Gastrocnemius medialis (tissue), 4 donors: Measurements from ENCODE around the gene MYO1B. TPM values are rescaled to one million over a fixed set of nuclear protein-coding genes. Genes with fewer than 3 reads are reported as not detected.
"Not testable (repeated sequence)": the region's sequence is repeated elsewhere in the genome, so short reads cannot be mapped to it uniquely, and the experiment has no call there.

Source experiments
- ATAC-seq, 2 donors: fragments of 150-250 bp; one replicate each; pipeline ENCODE4 v1.9.1; 2016
- DNase-seq, 2 donors: peaks; one replicate each; pipeline ENCODE4 v3.0.0-alpha.2; 2019
- H3K27ac ChIP-seq, 4 donors: fragments of 200-600 bp; sonication (generic); 1 replicate in 1 of 4; 2 replicates in 3 of 4; pipeline ENCODE4 v1.5.1; 2016 to 2018; ENCODE audit warnings: mild to moderate bottlenecking in 2 of 4, moderate library complexity in 1 of 4
- H3K27me3 ChIP-seq, 3 donors: fragments of 200-600 bp; sonication (generic) in 2 of 3; 1 replicate in 1 of 3; 2 replicates in 2 of 3; pipeline versions ENCODE4 v1.5.1 to v1.6.0; 2016 to 2019; ENCODE audit warnings: mild to moderate bottlenecking in 1 of 3, moderate library complexity in 1 of 3
- H3K36me3 ChIP-seq, 2 donors: fragments of 200-600 bp; sonication (generic) in 1 of 2; one replicate each; pipeline ENCODE4 v1.5.1; 2017 to 2018
- H3K4me1 ChIP-seq, 2 donors: fragments of 200-600 bp; sonication (generic) in 1 of 2; one replicate each; pipeline ENCODE4 v1.5.1; 2016 to 2017; ENCODE audit warnings: mild to moderate bottlenecking in 2 of 2
- H3K4me3 ChIP-seq, 4 donors: fragments of 200-600 bp; sonication (generic) in 3 of 4; 1 replicate in 1 of 4; 2 replicates in 3 of 4; pipeline ENCODE4 v1.5.1; 2016 to 2019; ENCODE audit warnings: mild to moderate bottlenecking in 2 of 4
- H3K9me3 ChIP-seq, 3 donors: fragments of 200-600 bp; sonication (generic) in 2 of 3; 1 replicate in 1 of 3; 2 replicates in 2 of 3; pipeline ENCODE4 v1.5.1; 2016 to 2019
- CTCF ChIP-seq, 5 experiments: fragments of 450-650 bp in 3 of 5; fragments of 200-600 bp in 2 of 5; sonication (generic) in 2 of 5; IDR thresholded peaks in 4 of 5; conservative IDR thresholded peaks in 1 of 5; 1 replicate in 4 of 5; 2 replicates in 1 of 5; pipeline ENCODE4 v1.5.1; 2016 to 2019; ENCODE audit warnings: antibody characterized with exemption in 5 of 5, mild to moderate bottlenecking in 3 of 5, moderate library complexity in 3 of 5
- POLR2A ChIP-seq, 2 donors: fragments of 450-650 bp; IDR thresholded peaks; one replicate each; pipeline ENCODE4 v1.6.1; 2017; ENCODE audit warnings: antibody characterized with exemption in 2 of 2, mild to moderate bottlenecking in 2 of 2, moderate library complexity in 2 of 2
- in situ Hi-C, 4 donors: fragments of 200-750 bp; cut with MboI; loops; one replicate each; pipeline versions ENCODE4 v1.15.0 to v1.8.0; 2017; ENCODE audit warnings: low sequenced_read_pairs in 4 of 4
- intact Hi-C: fragments of 100-400 bp; cut with DNase I; formaldehyde crosslinking; loops from one replicate; pipeline ENCODE4 v1.15.1; 2023; ENCODE audit warnings: low total_unique reads
- total RNA-seq, 4 donors: library from RNA; depleted of rRNA; stranded (reverse); fragments of >200 nt; gene quantifications; one replicate each; pipeline versions ENCODE4 v1.1.0 to v1.2.3, GENCODE V29; 2016

Gene MYO1B
- total RNA-seq, 4 donors from 2014 or later: 7.0 to 10.8 (median 10.0) TPM

- intact Hi-C loops (no loop called here), in situ Hi-C loops (no loop called here)
- no peaks in the 10 kb centered on the region for H3K27me3 ChIP-seq
- H3K27ac ChIP-seq: no peak overlapping the region
- no peak overlapping the region for H3K4me3 ChIP-seq
- TF ChIP-seq CTCF (IDR thresholded peaks at IDR 0.05 in 4 of 5, conservative IDR thresholded peaks at IDR 0.05 in 1 of 5) (no peak), POLR2A (IDR thresholded peaks at IDR 0.05) (no peak)
- H3K36me3 ChIP-seq: no peaks in the 10 kb centered on the region
- H3K9me3 ChIP-seq: no peaks in the 10 kb centered on the region
- no peak for ATAC-seq
- no peak for DNase-seq
- no peaks in the 10 kb centered on the region for H3K4me1 ChIP-seq
Observed at GRCh38 chr2:191446910-191447309, 201.7 kb downstream of the MYO1B start.

GRCh38 chr2:191451116-191451515 lies 205.9 kb downstream of the MYO1B start:
- Histone ChIP-seq H3K9me3 (no peaks in the 10 kb centered on the region), H3K27ac (no peak overlapping the region), H3K36me3 (no peaks in the 10 kb centered on the region), H3K4me3 (no peak overlapping the region), H3K4me1 (no peaks in the 10 kb centered on the region), H3K27me3 (no peaks in the 10 kb centered on the region)
- DNase-seq: no peak
- in situ Hi-C loops (no loop called here), intact Hi-C loops (no loop called here)
- no peak for ATAC-seq
- TF ChIP-seq POLR2A (IDR thresholded peaks at IDR 0.05) (no peak), CTCF (IDR thresholded peaks at IDR 0.05 in 4 of 5, conservative IDR thresholded peaks at IDR 0.05 in 1 of 5) (no peak)

- no peaks in the 10 kb centered on the region for H3K27me3 ChIP-seq
- H3K4me3 ChIP-seq: no peak overlapping the region
- no peak for DNase-seq
- H3K36me3 ChIP-seq: no peaks in the 10 kb centered on the region
- intact Hi-C loops: no loop called here
- no peak for ATAC-seq
- no peak overlapping the region for H3K27ac ChIP-seq
- in situ Hi-C loops: no loop called here
- H3K9me3 ChIP-seq: no peaks in the 10 kb centered on the region
- no peak for TF ChIP-seq POLR2A (IDR thresholded peaks at IDR 0.05)
- TF ChIP-seq CTCF (IDR thresholded peaks at IDR 0.05 in 4 of 5, conservative IDR thresholded peaks at IDR 0.05 in 1 of 5): no peak
- H3K4me1 ChIP-seq: no peaks in the 10 kb centered on the region
Observed at GRCh38 chr2:191452065-191452464, 206.9 kb downstream of the MYO1B start.

GRCh38 chr2:191453761-191454160 lies 208.6 kb downstream of the MYO1B start:
- Histone ChIP-seq H3K27me3 (no peaks in the 10 kb centered on the region), H3K27ac (no peak overlapping the region), H3K4me3 (no peak overlapping the region), H3K36me3 (no peaks in the 10 kb centered on the region), H3K4me1 (no peaks in the 10 kb centered on the region), H3K9me3 (no peaks in the 10 kb centered on the region)
- DNase-seq: no peak
- TF ChIP-seq CTCF (IDR thresholded peaks at IDR 0.05 in 4 of 5, conservative IDR thresholded peaks at IDR 0.05 in 1 of 5) (no peak), POLR2A (IDR thresholded peaks at IDR 0.05) (no peak)
- ATAC-seq: no peak
- in situ Hi-C loops: no loop called here
- intact Hi-C loops: no loop called here

- ATAC-seq, intact Hi-C loops, in situ Hi-C loops: not testable (repeated sequence)
Observed at GRCh38 chr2:191456506-191456905, 211.3 kb downstream of the MYO1B start.

More at GRCh38 chr2:191456506-191456905, 211.3 kb downstream of the MYO1B start:
- not testable (repeated sequence) for H3K9me3 ChIP-seq, H3K4me1 ChIP-seq, H3K27me3 ChIP-seq, H3K4me3 ChIP-seq, H3K36me3 ChIP-seq, DNase-seq, H3K27ac ChIP-seq
